DMS53 (cell line): ENCODE measurements around the gene PTPRT.
"Not testable (repeated sequence)": the region's sequence is repeated elsewhere in the genome, so short reads cannot be mapped to it uniquely, and the experiment has no call there.

Source experiments
- DNase-seq: peaks from one replicate; lab custom pipeline; 2025; lab: John Stamatoyannopoulos, UW

The PTPRT gene

DNA sequence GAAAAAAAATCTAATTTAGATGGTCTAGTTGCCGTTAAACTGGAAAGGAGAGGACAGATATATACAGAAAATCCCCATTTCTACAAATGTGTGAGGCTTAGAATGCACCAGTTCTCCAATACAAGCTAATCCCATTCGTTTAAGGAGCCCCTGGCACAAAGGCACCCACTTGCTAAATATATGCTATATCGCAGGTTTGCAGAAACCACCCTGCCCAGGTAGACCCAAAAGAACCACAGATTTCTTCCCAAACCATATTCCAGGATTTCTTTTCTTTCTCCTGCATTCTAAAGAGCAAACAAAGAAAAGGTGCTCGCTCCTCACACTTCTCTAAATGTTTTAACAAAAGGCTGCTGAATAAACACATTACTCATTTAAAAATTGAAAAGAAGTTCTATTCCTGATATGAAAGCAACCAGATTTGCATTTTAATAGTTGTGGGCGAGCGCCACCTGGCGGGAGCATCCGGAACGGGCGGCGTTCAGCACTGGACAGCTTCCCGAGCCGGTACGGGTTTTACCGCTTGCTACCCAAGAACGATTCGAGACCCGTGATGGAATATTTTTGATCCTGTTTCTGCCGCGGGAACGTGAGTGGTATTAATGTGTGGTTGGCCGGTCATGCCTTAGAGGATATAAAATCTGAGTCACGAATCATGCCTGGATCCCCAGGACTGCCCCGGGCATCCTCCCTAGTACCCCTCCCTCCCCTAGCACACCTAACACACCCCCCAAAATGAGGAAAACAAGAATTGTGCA, 2.1 kb downstream of the PTPRT start:
- peak; percentile 70 for DNase-seq

DNA sequence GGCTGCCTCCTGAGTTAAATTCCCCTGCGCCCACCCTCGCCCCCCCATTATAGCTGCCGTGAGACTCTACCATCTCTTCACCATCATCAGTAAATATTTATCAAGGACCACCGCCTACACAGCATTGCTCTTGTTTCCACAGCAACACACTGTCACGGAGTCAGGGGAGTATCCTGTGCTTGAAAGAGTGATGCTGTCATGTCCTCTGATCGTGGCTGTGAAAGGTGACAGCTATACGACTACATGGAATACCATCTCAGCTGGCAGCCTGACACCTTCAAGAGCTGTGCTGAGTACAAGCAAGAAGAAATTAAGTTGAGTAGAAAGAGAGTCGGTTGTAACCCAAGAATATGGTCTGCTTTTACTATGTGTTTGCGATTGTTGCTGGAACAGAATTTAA, 3.4 kb downstream of the PTPRT start:
- no peak for DNase-seq

DNA sequence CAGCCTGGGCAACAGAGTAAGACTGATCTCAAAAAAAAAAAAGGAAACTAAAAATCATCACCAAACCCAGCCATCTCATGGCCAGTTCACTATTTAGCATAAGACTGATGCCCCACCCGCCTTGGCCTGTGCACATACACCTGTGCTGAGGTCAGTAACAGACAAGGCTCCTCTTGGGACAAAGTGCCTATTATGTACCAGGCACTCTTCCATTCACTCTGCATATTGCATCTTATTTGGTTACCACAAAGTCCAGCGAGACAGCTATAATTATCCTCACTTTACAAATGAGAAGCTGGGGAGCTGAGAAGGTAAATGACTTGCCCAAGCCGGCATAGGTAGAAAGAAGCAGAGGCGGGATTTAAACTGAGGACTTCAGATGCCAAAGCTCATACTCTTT, 3.8 kb downstream of the PTPRT start:
- DNase-seq: no peak

DNA sequence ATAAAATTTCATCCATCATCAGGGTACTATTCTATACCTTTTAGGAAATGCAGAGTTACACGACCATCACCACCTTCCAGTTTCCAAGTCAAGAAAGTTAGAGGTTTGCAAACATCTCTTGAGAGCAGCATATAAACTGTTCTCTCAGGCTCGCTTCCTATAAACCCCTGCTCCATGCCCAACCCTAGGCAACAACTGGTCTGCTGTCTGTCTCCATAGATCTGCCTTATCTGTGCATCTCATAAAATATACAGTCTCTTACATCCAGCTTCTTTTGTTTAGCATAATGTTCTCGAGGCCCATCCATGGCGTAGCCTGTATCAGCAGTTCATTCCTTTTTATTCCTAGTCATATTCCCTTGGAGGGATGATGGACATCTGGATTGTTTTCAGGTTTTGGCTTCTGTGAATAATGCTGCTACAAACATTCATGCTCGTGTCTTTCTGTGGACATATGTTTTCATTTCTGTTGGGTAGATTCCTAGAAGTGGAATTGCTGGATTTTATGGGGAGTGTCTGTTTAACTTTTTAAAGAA, 6.1 kb downstream of the PTPRT start:
- no peak for DNase-seq

DNA sequence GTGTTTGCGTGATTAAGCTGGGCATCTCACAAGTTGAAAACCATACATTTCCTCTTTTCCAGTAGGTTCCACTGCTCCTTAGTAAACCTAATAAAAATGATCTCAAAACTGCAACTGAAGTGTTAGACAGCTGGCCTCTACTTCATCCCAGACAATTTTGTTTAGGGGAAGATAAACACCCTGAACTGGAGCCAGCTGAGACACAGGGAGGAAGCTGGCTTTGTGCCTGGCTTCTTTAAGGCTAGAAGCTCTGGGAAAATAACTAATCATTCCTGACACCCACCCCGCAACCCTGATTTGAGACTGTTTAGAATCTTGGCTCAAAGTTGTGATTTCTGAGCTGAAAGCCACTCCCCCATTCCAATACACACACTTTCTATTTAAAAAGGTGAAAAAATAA, 11.6 kb downstream of the PTPRT start:
- DNase-seq: no peak

DNA sequence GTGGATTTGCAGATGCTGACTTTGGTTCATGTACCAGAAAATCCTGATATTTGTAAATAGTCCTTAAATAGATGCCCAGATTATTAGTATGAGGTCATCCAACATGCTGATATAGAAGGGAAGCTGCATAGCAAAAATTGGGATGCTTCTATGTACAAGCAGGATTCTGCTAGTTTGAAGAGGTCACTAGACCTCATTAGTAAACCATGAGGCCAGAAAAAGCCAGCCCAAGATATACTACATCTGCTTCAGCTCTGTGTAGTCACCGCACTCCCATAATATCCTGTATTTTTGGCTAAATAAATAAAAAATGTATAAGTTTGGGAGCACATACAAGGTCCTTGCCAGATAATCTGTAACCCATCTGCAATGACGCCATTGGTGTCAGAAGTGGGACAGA, 13.0 kb downstream of the PTPRT start:
- no peak for DNase-seq

DNA sequence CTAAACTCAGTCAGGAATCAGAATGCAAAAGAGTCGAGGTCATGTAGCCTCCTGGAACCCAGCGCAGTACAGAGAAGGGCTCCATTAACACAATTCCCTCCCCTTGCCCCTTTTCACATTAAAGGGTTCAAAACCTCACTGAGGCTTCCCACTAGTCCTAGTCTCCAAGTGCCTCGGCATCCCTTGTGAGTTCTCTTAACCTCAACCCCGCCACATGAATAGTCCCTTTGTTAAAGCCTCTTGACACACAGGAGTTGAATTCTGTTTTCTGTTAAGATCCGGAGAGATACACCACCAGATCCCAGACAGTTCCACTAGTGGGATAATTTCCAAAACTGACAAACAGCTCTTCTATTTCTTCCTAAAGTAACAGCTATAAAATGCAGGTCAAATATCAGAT, 17.8 kb downstream of the PTPRT start:
- DNase-seq: no peak

DNA sequence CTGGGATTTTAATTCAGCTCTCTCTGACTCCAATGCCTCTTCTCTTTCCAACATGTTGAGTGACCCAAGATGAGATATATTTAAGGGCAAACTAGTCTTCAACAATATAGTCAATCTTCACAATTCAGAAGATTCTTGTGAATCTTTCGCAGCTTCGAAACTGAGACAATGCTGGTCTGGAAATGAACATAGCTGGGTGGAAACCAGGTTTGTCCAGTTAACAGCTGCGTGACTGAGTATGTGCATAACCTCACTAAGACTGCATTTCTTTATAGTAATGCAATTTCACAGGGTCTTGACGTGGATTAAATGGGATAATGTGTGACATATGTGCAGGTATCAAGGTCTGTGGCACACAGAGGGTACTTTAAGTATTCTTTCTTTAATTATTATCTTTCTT, 18.9 kb downstream of the PTPRT start:
- DNase-seq: no peak

DNA sequence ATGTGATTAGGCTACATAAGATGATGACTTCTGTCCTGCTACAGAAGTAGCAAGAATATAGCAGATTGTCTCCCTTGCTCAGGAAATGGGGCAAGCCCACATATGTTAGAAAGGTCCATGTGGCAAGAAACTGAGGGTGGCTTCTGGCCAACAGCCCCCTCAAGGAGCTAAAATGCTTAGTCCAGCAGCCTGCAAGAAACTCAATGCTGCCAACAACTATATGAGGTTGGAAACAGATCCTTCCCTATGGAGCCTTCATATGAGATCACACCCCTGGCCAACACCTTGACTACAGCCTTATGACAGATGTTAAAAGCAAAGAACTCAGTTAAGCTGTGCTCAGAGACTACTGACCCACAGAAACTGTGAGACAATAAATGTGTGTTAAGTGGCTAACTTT, 22.1 kb downstream of the PTPRT start:
- DNase-seq: no peak

DNA sequence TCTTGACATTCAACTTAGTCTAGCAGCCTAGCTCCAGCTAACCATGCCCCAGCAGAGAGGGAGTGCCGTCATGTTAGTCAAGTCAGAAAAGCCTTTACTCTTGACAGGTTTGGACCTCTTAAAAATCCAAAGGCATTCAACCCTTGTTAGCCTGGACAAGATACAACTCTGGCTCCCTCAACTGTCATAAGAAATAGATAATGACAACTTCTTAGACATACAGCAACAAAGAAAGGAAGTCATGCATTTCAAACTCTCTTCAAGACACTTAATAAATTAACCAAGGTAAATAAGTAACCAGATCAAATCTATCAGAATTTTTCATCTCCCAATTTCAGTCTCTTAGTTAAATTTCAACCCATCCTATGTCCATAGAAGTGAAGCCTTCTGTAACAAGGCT, 22.7 kb downstream of the PTPRT start:
- DNase-seq: no peak

DNA sequence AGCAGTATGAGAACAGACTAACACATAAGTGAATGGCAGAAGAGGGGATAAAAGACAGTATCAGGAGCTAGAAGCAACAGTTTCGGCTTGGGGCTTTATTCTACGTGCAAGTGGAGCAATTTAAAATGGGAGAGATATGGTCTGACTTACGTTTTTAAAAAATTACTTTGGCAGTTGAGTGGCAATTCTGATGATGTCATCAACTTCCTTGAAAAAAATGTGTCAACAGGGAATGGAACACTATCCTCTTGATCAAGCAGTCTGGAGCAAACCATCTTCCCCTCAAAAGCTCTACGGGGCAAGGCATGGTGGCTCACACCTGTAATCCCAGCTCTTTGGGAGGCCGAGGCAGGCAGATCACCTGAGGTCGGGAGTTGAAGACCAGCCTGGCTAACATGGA, 24.1 kb downstream of the PTPRT start:
- no peak for DNase-seq

DNA sequence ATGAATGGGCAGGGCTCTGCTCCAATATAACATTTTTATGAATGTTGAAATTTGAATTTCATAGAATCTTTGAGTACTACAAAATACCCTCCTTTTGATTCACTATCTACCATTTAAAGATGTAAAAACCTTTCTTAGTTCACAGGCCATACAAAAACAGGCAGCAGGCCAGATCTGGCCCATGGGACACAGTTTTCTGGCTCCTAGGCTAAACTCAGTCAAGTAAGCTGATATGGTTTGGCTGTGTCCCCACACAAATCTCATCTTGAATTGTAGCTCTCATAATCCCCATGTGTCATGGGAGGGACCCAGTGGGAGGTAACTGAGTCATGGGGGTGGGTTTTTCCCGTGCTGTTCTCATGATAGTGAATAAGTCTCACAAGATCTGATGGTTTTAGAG, 25.0 kb downstream of the PTPRT start:
- DNase-seq: not testable (repeated sequence)

DNA sequence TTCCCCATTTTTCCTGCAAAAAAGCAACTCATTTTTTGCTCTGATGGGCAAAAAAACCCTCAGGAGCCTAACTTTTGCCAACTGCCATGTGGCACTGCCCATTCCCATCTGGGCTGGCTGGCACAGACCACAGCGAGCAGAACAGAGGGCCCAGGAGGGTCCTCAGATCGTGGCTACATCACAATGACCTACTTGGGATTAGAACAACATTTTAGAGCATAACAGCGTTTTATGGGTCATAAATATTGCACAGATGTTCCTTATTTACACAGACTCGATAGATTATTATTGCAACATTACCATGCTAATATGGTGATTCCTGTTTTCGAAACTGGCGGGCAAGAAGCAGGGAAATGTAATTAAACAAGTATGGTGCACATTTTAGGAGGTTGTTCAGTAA, 28.0 kb downstream of the PTPRT start:
- DNase-seq: no peak

DNA sequence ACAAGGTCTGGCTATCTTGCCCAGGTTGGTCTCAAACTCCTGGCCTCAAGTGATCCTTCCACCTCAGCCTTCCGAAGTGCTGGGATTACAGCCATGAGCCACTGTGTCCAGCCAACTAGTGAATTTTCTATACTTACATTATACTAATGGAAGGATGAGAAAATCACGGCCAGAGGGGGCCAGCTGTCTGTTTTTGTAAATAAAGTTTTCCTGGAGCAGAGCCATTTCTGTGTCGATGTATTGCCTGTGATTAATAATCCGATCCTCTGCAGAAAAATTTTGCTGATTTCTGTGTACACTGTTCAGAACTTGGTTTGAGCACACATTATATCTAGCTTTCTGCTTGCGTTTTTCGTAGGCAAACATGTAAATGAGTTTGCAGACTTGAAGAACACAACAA, 28.8 kb downstream of the PTPRT start:
- no peak for DNase-seq

DNA sequence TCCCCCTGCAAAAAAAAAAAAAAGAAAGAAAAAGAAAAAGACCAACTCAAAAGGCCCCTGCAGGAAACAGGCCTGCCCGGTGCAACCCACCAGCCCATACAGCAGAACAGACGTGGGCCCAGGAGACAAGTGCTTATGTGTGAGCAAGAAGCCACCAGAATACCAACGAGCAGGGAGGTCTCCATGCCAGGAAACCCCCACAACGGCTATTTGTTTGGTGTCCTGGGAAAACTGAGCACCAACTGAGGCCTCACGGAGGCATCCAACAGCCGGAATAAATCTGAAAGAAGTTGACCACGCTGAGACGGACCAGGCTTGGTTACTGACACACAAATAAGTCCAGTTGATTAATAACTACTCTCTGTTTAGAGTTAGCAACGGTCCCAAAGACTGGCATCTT, 29.7 kb downstream of the PTPRT start:
- no peak for DNase-seq

DNA sequence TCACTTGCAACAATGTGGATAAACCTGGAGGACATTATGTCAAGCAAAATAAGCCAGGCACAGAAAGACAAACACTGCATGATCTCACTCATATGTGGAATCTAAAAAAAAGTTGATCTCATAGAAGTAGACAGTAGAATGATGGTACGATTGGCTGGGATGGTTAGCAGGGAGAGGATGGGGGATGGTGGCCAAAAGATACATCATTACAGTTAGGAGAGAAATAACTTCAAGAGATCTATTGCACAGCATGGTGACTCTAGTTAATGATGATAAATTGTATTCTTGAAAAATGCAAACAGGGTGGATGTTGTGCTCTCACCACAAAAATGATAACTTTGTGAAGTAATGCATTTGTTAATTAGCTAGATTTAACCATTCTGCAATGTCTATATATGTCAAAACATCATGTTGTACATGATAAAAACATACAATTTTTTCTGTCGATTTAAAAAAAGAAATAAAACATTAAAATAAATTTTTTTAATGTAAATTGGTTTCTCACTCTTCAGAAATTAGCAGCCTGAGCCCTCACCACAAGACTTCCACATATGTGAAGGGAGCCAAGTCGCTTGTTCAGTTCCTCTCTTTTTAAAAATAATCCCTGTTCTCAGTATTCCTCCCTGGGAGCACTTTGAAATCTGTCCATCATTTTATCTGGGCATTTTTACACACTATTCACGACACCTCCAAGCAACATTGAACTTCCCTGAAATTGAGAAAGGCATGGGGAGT, 34.2 kb downstream of the PTPRT start:
- no peak for DNase-seq

DNA sequence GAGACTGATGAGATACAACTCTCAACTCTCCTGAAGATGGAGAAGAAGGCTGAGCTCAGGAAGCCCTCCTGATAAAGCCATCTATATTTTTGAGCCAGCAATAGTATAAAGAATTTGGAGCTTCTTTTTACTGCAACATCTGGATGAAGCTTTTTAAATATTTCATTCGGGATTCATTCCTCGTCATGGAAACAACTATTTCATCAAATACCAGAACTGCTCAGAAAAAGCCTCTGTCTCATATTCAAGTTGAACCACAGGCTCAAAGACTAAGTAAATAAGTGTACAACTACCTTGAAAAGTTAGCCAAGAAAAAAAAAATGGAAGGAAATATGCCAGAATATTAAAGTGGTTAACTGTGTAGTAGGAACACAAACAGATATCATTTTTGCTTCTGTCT, 37.8 kb downstream of the PTPRT start:
- DNase-seq: no peak

DNA sequence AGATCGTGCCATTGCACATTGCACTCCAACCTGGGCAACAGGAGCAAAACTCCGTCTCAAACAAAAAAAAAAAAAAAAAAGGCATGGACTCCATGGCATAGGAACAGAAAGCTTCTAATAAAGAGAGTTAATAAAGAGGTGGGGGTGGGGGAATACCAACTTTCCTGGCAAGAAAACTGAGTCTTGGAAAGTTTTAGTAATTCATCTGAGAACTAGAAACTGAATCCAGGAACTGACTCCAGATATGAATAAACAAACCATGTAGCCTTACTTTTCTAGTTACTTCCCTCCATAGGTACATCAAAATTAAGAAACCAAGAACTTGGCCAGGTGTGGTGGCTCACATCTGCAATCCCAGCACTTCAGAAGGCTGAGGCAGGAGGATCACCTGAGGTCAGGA, 38.5 kb downstream of the PTPRT start:
- DNase-seq: no peak

DNA sequence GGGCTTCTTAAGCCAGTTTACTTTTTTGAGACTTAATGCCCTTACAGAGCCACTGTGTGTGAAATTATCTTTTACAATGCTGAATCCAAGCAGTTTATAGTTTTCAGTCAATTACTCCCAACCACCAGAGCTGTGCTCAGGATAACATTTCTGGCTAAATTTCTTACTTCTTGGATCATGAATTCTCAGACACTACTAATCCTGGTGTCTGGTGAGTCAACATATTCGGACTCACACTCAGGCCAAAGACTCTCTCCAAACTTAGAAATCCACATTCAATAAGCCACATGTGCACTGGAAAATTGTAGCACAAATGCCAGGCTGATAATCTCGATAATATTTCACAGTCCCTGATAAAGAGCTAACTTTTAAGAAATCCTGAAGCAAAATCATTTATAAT, 49.0 kb downstream of the PTPRT start:
- DNase-seq: no peak

DNA sequence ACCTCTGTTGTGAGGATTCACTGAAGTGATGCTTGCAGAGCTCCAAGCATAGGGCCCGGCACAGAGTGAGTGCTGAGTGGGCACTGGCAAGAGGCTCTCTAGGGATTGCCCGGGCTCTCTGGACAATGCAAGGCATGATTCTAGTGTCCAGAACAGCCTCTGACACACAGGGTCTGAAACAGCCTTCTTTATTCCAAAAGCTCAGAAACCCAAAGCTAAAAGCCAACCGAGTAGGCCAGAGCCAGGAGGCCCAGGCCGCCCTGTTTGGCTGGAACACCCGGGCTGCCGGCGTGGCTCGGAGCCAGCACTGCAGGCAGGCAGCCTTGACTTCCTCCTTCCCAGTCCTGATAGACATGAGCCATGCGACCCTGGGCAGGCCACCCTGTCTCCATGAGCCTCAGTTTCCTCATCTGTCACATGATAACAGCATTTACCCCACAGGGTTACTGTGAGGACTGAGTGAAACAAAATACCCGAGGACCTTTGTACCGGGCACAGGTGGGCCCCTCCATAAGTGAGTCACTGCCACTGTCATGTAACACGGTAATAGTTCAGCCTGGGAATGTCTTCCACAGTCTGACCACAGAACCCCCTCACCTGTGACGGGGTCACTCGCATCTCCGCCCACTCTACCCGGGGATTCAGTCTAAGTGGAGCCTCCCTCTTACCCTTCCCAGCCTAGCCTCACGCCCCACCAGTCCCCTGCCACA, 51.5 kb downstream of the PTPRT start:
- no peak for DNase-seq

DNA sequence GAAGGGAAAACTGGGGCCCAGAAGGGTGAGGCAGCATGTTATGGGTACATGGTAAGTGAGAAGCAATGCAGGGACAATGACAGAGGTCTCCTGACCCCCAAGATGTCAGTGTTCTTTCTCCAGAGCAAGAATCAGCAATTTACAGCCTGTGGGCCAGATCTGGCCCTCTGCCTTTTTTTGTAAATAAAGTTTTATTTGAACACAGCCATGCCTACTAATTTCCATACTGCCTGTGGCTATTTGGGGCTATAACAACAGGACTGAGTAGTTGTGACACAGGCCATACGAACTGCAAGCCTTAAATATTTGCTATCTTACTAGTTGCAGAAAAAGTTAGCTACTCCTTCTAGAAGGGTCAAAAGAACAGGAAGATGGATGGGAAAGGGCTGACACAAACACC, 52.5 kb downstream of the PTPRT start:
- DNase-seq: no peak

DNA sequence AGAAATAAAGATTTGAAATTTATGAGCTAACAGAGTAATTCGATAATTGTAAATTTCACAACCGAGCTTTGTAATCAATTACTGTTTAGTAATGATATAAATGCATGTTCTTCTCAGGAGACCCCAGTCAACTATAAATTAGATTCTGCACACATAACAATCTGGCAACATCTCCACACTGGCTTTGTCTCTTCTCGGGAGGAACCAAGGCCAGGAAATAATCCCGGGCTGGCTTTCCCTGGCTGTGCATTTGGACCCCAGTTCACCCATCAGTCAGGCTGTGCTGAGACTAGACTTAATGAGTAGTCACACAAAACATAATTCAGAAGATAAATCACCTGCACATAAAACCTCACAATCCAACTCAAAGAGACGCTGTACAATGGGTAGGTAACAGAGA, 65.5 kb downstream of the PTPRT start:
- DNase-seq: no peak

DNA sequence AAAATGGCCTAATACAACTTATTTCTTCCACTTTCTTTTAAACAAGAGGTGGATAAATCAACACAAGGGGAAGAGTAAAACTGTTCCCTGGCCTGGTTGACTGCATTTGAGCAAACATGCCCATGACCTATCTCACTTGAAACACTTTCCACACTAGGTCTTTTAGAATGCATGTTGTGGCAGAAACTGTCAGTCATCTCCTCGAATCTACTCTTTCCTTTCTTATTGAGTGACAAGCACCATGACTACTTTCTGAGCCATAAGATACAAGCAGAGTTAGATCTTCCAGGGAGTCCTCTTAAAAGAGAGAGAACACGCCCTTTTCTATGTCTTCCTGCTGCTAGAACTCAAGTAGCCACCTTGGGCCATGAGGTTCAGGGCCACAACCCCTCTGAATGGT, 66.5 kb downstream of the PTPRT start:
- no peak for DNase-seq
